Measurements from ENCODE around the gene PCBP3.

DNA sequence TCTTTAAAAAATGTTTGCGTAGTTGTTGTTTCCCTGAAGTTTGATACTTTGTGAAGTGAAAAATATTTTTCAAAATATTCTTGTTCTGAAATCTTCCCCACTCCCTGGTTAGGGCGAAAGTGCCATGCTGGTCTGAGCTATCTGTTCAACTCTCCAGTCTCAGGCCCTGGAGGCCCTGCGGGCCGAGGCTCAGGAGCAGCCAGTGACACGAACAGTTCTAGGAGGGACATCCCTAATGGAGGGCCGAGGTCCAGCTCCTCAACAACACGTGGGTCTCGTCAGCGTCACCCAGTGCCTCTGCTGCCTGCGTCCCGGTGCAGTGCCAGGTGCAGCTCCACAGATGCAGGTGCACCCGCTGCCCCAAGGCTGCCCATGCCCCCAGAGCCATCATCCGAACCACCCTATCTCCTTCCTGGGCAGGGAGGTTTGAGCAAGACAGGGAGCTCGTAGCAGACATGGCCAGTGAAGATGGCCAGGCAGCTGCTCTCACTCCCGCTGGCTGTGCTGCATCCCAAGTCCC, 268.3 kb downstream of the PCBP3 start:
- TF ChIP-seq, protein P1, sequence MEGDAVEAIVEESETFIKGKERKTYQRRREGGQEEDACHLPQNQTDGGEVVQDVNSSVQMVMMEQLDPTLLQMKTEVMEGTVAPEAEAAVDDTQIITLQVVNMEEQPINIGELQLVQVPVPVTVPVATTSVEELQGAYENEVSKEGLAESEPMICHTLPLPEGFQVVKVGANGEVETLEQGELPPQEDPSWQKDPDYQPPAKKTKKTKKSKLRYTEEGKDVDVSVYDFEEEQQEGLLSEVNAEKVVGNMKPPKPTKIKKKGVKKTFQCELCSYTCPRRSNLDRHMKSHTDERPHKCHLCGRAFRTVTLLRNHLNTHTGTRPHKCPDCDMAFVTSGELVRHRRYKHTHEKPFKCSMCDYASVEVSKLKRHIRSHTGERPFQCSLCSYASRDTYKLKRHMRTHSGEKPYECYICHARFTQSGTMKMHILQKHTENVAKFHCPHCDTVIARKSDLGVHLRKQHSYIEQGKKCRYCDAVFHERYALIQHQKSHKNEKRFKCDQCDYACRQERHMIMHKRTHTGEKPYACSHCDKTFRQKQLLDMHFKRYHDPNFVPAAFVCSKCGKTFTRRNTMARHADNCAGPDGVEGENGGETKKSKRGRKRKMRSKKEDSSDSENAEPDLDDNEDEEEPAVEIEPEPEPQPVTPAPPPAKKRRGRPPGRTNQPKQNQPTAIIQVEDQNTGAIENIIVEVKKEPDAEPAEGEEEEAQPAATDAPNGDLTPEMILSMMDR (IDR thresholded peaks at IDR 0.05 in 2 of 3, conservative IDR thresholded peaks at IDR 0.05 in 1 of 3; ENCODE audit: control insufficient read depth in 2 of 3, extremely low read depth in 1 of 3, insufficient read depth in 1 of 3, low read depth in 3 of 3, low read length in 3 of 3): no peak
- no peak for TF ChIP-seq NFIC (IDR thresholded peaks at IDR 0.05; ENCODE audit: low read depth, low read length)
- TF ChIP-seq POLR2AphosphoS5 (IDR thresholded peaks at IDR 0.05; ENCODE audit: low read length): no peak
- no peak for TF ChIP-seq FOXM1 (IDR thresholded peaks at IDR 0.05; ENCODE audit: low read depth, low read length)

Measured in GM12878 (cell line).